ENCODE results near the gene ZNF219.

- TF ChIP-seq CTCF (IDR thresholded peaks at IDR 0.05; ENCODE audit: poor library complexity, severe bottlenecking) (no peak), REST (IDR thresholded peaks at IDR 0.05; ENCODE audit: borderline replicate concordance) (no peak), POLR2AphosphoS5 (IDR thresholded peaks at IDR 0.05) (no peak), TAF1 (IDR thresholded peaks at IDR 0.05; ENCODE audit: low read depth) (no peak), EZH2 (IDR thresholded peaks at IDR 0.05; ENCODE audit: borderline replicate concordance, insufficient read depth, low read length, poor library complexity, severe bottlenecking) (no peak), RAD21 (conservative IDR thresholded peaks at IDR 0.05) (no peak), EP300 (conservative IDR thresholded peaks at IDR 0.05; ENCODE audit: poor library complexity, severe bottlenecking) (no peak), SMC3 (conservative IDR thresholded peaks at IDR 0.05; ENCODE audit: poor library complexity) (no peak), MXI1 (conservative IDR thresholded peaks at IDR 0.05; ENCODE audit: poor library complexity, severe bottlenecking) (no peak)
These were observed 14.9 kb upstream of the ZNF219 start for GRCh38 chr14:21113369-21113768.

Measured in neural cell (in vitro differentiated cells).